B cell (primary cell): ENCODE measurements around the gene TPCN2. TPM values are rescaled to one million over a fixed set of nuclear protein-coding genes. Genes with fewer than 3 reads are reported as not detected.

Source experiments
- ATAC-seq: fragments of 200-7000 bp; cut with Tn5 transposase; one replicate; pipeline ENCODE4 v1.10.0; 2021; ENCODE audit warnings: low read depth, mild to moderate bottlenecking, moderate number of reproducible peaks, moderate library complexity
- CTCF ChIA-PET: fragments of 350-600 bp; sonication (Branson Sonifier 250); formaldehyde crosslinking; loops from one replicate; lab custom pipeline; 2021; ENCODE audit warnings: antibody characterized with exemption, inconsistent platforms; lab: Charles Lee
- POLR2A ChIA-PET: fragments of 350-600 bp; sonication (Branson Sonifier 250); formaldehyde crosslinking; loops from one replicate; lab custom pipeline; 2021; ENCODE audit warnings: antibody characterized with exemption; lab: Charles Lee
- DNase-seq: peaks from one replicate; pipeline ENCODE4 v3.0.0; 2013
- H2AFZ ChIP-seq: 2 replicates; pipeline ENCODE4 v1.6.1; 2012; ENCODE audit warnings: mild to moderate bottlenecking, low read depth, low read length; ENCODE audit not compliant: insufficient read depth, poor library complexity, severe bottlenecking
- H3K27ac ChIP-seq, 2 donors: 1 replicate in 1 of 2; 2 replicates in 1 of 2; pipeline ENCODE4 v1.5.1; 2012 to 2013; ENCODE audit warnings: low read length in 2 of 2, mild to moderate bottlenecking in 2 of 2, moderate library complexity in 1 of 2
- H3K27me3 ChIP-seq, 4 experiments: fragments of 200-600 bp in 1 of 4; sonication (generic) in 1 of 4; replicated peaks in 1 of 4; 1 replicate in 2 of 4; 2 replicates in 2 of 4; pipeline versions ENCODE4 v1.6.1 to v1.7.0; 2013 to 2016; ENCODE audit warnings: low read length in 3 of 4, mild to moderate bottlenecking in 2 of 4, mixed read lengths in 1 of 4, moderate library complexity in 1 of 4; ENCODE audit not compliant: insufficient read depth in 4 of 4, control insufficient read depth in 3 of 4; ENCODE audit errors: control extremely low read depth in 1 of 4
- H3K36me3 ChIP-seq, 2 experiments: replicated peaks in 1 of 2; 1 replicate in 1 of 2; 2 replicates in 1 of 2; pipeline versions ENCODE4 v1.6.1 to v1.7.1; 2013; ENCODE audit warnings: low read length in 1 of 2; ENCODE audit not compliant: insufficient read depth in 2 of 2, control insufficient read depth in 1 of 2; ENCODE audit errors: control extremely low read depth in 1 of 2, extremely low read depth in 1 of 2
- H3K4me1 ChIP-seq, 2 donors: fragments of 200-600 bp in 1 of 2; sonication (generic) in 1 of 2; 1 replicate in 1 of 2; 2 replicates in 1 of 2; pipeline versions ENCODE4 v1.5.1 to v1.6.1; 2013 to 2017; ENCODE audit warnings: low read length in 2 of 2; ENCODE audit not compliant: control insufficient read depth in 2 of 2, insufficient read depth in 2 of 2
- H3K4me2 ChIP-seq: replicated peaks from 2 replicates; pipeline ENCODE3; 2012; ENCODE audit warnings: mild to moderate bottlenecking, low read depth, low read length; ENCODE audit not compliant: poor library complexity, severe bottlenecking
- H3K4me3 ChIP-seq, 5 experiments: fragments of 200-600 bp in 1 of 5; sonication (generic) in 1 of 5; 1 replicate in 3 of 5; 2 replicates in 2 of 5; pipeline versions ENCODE4 v1.5.1 to v1.7.0; 2011 to 2016; ENCODE audit warnings: low read length in 4 of 5, mild to moderate bottlenecking in 4 of 5, low read depth in 2 of 5, control low read depth in 1 of 5, moderate library complexity in 1 of 5; ENCODE audit not compliant: insufficient read depth in 1 of 5; ENCODE audit errors: control extremely low read depth in 1 of 5, extremely low read depth in 1 of 5
- H3K79me2 ChIP-seq: fragments of 200-600 bp; sonication (generic); one replicate; pipeline ENCODE4 v1.6.0; 2016; ENCODE audit warnings: low read length; ENCODE audit not compliant: control insufficient read depth, insufficient read depth
- H3K9ac ChIP-seq: fragments of 200-600 bp; sonication (generic); 2 replicates; pipeline ENCODE4 v1.6.1; 2017; ENCODE audit warnings: mild to moderate bottlenecking, low read length, moderate library complexity
- H3K9me3 ChIP-seq, 3 donors: one replicate each; pipeline versions ENCODE4 v1.6.1 to v1.7.1; 2013; ENCODE audit warnings: low read length in 2 of 3; ENCODE audit not compliant: control insufficient read depth in 2 of 3, insufficient read depth in 1 of 3; ENCODE audit errors: control extremely low read depth in 1 of 3
- H4K20me1 ChIP-seq: 2 replicates; pipeline ENCODE4 v1.6.0; 2012; ENCODE audit warnings: mild to moderate bottlenecking, low read length; ENCODE audit not compliant: insufficient read depth, control insufficient read depth, poor library complexity, severe bottlenecking
- H3K27ac Mint-ChIP-seq: one replicate; pipeline ENCODE4 v1.8.0; 2021; ENCODE audit warnings: mixed read lengths
- H3K27me3 Mint-ChIP-seq: one replicate; pipeline ENCODE4 v1.8.0; 2021; ENCODE audit warnings: mixed read lengths
- H3K4me1 Mint-ChIP-seq: one replicate; pipeline ENCODE4 v1.8.0; 2021; ENCODE audit warnings: mixed read lengths
- H3K4me3 Mint-ChIP-seq: one replicate; pipeline ENCODE4 v1.8.0; 2021; ENCODE audit warnings: mixed read lengths
- H3K9me3 Mint-ChIP-seq: one replicate; pipeline ENCODE4 v1.8.0; 2022; ENCODE audit warnings: mixed read lengths; ENCODE audit not compliant: insufficient read depth
- CTCF ChIP-seq: fragments of 200-600 bp; IDR thresholded peaks from one replicate; pipeline ENCODE4 v1.8.0; 2022; ENCODE audit warnings: antibody characterized with exemption, mild to moderate bottlenecking
- EZH2 ChIP-seq: IDR thresholded peaks from 2 replicates; pipeline ENCODE4 v1.6.1; 2012; ENCODE audit warnings: borderline replicate concordance, low read depth, mild to moderate bottlenecking, moderate library complexity, low read length; ENCODE audit not compliant: insufficient read depth, poor library complexity, severe bottlenecking
- WGBS: methylation state at CpG from one replicate; pipeline ENCODE4 v1.1.5; 2013; ENCODE audit warnings: missing lambda C conversion rate; ENCODE audit not compliant: insufficient coverage; 5-methylcytosine and 5-hydroxymethylcytosine counted together
- intact Hi-C: fragments of 100-400 bp; cut with micrococcal nuclease; formaldehyde crosslinking; loops from one replicate; pipeline ENCODE4 v1.10.0; 2022
- polyA plus RNA-seq: library from polyadenylated mRNA; depleted of rRNA; stranded (reverse); fragments of >200 nt; gene quantifications from 2 replicates; pipeline ENCODE4 v1.2.3, GENCODE V29; 2012
- total RNA-seq, 2 donors: library from RNA; stranded (reverse); fragments of 120-200 nt in 1 of 2; gene quantifications; 1 replicate in 1 of 2; 2 replicates in 1 of 2; pipeline versions ENCODE4 v1.2.3 to v1.2.4, GENCODE V29; 2013 to 2022

The TPCN2 gene
- total and polyA plus RNA-seq, 2 donors (not counting 1 experiment from before 2014, with no cell fraction given) = 16.8 to 71.4 TPM

DNA sequence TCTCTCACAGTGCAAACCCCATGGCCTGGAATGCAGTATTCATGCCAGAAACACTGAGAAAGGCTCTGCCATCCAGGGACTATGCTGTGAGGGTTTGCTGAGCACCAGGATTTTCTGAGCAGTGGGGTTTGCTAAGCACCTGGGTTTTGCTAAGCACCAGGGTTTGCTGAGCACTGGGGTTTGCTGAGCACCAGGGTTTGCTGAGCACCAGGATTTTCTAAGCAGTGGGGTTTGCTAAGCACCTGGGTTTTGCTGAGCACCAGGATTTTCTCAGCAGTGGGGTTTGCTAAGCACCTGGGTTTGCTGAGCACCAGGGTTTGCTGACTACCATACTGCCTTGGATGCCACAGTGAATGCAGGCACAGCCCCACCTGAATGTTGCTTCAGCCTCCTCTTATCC, 58.7 kb downstream of the TPCN2 start:
- Histone ChIP-seq H2AFZ (no peak overlapping the region), H3K27me3 (no peaks in the 10 kb centered on the region), H4K20me1 (no peaks in the 10 kb centered on the region), H3K27ac (no peak overlapping the region), H3K36me3 (no peaks in the 10 kb centered on the region), H3K4me2 (no peak overlapping the region), H3K4me3 (no peak overlapping the region), H3K9ac (no peak overlapping the region), H3K4me1 (no peaks in the 10 kb centered on the region), H3K79me2 (no peaks in the 10 kb centered on the region), H3K9me3 (peaks cover 0 to 12% (median 0%) of the 10 kb centered on the region in 3 donors)
- CTCF ChIA-PET = no interaction called here
- Mint-ChIP-seq H3K4me3 (no peak overlapping the region), H3K9me3 (no peaks in the 10 kb centered on the region), H3K27me3 (no peaks in the 10 kb centered on the region), H3K4me1 (no peaks in the 10 kb centered on the region), H3K27ac (no peak overlapping the region)
- no peak for ATAC-seq
- intact Hi-C loops = no loop called here
- no peak for TF ChIP-seq CTCF
- TF ChIP-seq EZH2 = no peak
- POLR2A ChIA-PET = no interaction called here
- no peak for DNase-seq

- H3K27me3 Mint-ChIP-seq = no peaks in the 10 kb centered on the region
- no peak for ATAC-seq
Observed at GRCh38 chr11:69108030-69108429, 59.3 kb downstream of the TPCN2 start.

More at GRCh38 chr11:69108030-69108429, 59.3 kb downstream of the TPCN2 start:
- ChIA-PET CTCF (no interaction called here), POLR2A (no interaction called here)
- H3K4me2 ChIP-seq = no peak overlapping the region
- Mint-ChIP-seq H3K27ac (no peak overlapping the region), H3K4me3 (no peak overlapping the region), H3K4me1 (no peaks in the 10 kb centered on the region), H3K9me3 (no peaks in the 10 kb centered on the region)
- H3K27ac ChIP-seq = no peak overlapping the region
- H3K4me1 ChIP-seq = no peaks in the 10 kb centered on the region
- H2AFZ ChIP-seq = no peak overlapping the region
- peaks cover 0 to 12% (median 0%) of the 10 kb centered on the region in 3 donors for H3K9me3 ChIP-seq
- DNase-seq = no peak
- H3K36me3 ChIP-seq = no peaks in the 10 kb centered on the region
- no peak overlapping the region for H3K4me3 ChIP-seq
- H4K20me1 ChIP-seq = no peaks in the 10 kb centered on the region
- no peak for TF ChIP-seq EZH2
- no peak for TF ChIP-seq CTCF
- no peak overlapping the region for H3K9ac ChIP-seq
- no peaks in the 10 kb centered on the region for H3K27me3 ChIP-seq
- no peaks in the 10 kb centered on the region for H3K79me2 ChIP-seq
- 96% methylated on average over 6 of the region's 7 CpGs for WGBS
- intact Hi-C loops = no loop called here
